IPS-18c (cell line): ENCODE measurements around the gene CHRND.

Source experiments
- H3K4me3 ChIP-seq: 2 replicates; pipeline ENCODE4 v1.7.0; 2013; ENCODE audit warnings: low read depth, mild to moderate bottlenecking, low read length, moderate library complexity; ENCODE audit not compliant: insufficient read depth
- H3K9me3 ChIP-seq: one replicate; pipeline ENCODE4 v1.6.1; 2013; ENCODE audit warnings: mild to moderate bottlenecking, low read length, moderate library complexity; ENCODE audit not compliant: control insufficient read depth, insufficient read depth

CHRND gene

GRCh38 chr2:232518844-232519243 is 7.1 kb upstream of the CHRND start:
- Histone ChIP-seq H3K9me3 (no peaks in the 10 kb centered on the region), H3K4me3 (no peak overlapping the region)

GRCh38 chr2:232519581-232520438 is 6.2 kb upstream of the CHRND start, which contains the start of gene PRSS56:
PRSS56 (plus strand) TSS chr2:232520388; CDS start chr2:232520599, 211 bp downstream.
- Histone ChIP-seq H3K4me3 (no peak within 1 kb of the TSS), H3K9me3 (no peaks in the 10 kb centered on the region)

- no peak overlapping the region for H3K4me3 ChIP-seq
- H3K9me3 ChIP-seq = no peaks in the 10 kb centered on the region
Observed at GRCh38 chr2:232520489-232520888, 5.5 kb upstream of the CHRND start.

- Histone ChIP-seq H3K9me3 (no peaks in the 10 kb centered on the region), H3K4me3 (no peak overlapping the region)
Observed at GRCh38 chr2:232521098-232521497, 4.9 kb upstream of the CHRND start.

- no peaks in the 10 kb centered on the region for H3K9me3 ChIP-seq
Observed at GRCh38 chr2:232521959-232522622, 3.9 kb upstream of the CHRND start.

GRCh38 chr2:232522623-232523401 is 3.1 kb upstream of the CHRND start:
- Histone ChIP-seq H3K4me3 (no peak overlapping the region; the same call in 1 of the 2 replicates), H3K9me3 (no peaks in the 10 kb centered on the region)

More at GRCh38 chr2:232521959-232522622, 3.9 kb upstream of the CHRND start:
- H3K4me3 ChIP-seq = peak overlapping the region; percentile 40; the same call in 1 of the 2 replicates

GRCh38 chr2:232523402-232523681 is 2.6 kb upstream of the CHRND start:
- H3K4me3 ChIP-seq = peak overlapping the region; percentile 49

GRCh38 chr2:232523682-232524597 is 2.0 kb upstream of the CHRND start:
- no peaks in the 10 kb centered on the region for H3K9me3 ChIP-seq
- H3K4me3 ChIP-seq = peak overlapping the region; percentile 49

More at GRCh38 chr2:232523402-232523681, 2.6 kb upstream of the CHRND start:
- no peaks in the 10 kb centered on the region for H3K9me3 ChIP-seq

GRCh38 chr2:232524771-232525170 is 1.2 kb upstream of the CHRND start:
- Histone ChIP-seq H3K9me3 (no peaks in the 10 kb centered on the region), H3K4me3 (no peak overlapping the region)

- no peak overlapping the region for H3K4me3 ChIP-seq
- H3K9me3 ChIP-seq = no peaks in the 10 kb centered on the region
Observed at GRCh38 chr2:232525199-232525598, 761 bp upstream of the CHRND start.

GRCh38 chr2:232526372-232526941 is 497 bp downstream of the CHRND start:
- Histone ChIP-seq H3K9me3 (no peaks in the 10 kb centered on the region), H3K4me3 (no peak overlapping the region)

GRCh38 chr2:232527905-232528470 is 2.0 kb downstream of the CHRND start:
- Histone ChIP-seq H3K4me3 (no peak overlapping the region), H3K9me3 (no peaks in the 10 kb centered on the region)

GRCh38 chr2:232528746-232529460 is 2.9 kb downstream of the CHRND start:
- H3K4me3 ChIP-seq = no peak overlapping the region
- H3K9me3 ChIP-seq = no peaks in the 10 kb centered on the region

- no peak overlapping the region for H3K4me3 ChIP-seq
- H3K9me3 ChIP-seq = no peaks in the 10 kb centered on the region
Observed at GRCh38 chr2:232529806-232530547, 4.0 kb downstream of the CHRND start.

GRCh38 chr2:232530626-232531260 is 4.8 kb downstream of the CHRND start:
- no peaks in the 10 kb centered on the region for H3K9me3 ChIP-seq
- H3K4me3 ChIP-seq = no peak overlapping the region
